HG02943 (cell line): Measurements from ENCODE around the gene RABEP2.

Source experiments
- ATAC-seq: cut with Tn5 transposase; IDR thresholded peaks from one replicate; pipeline ENCODE4 v1.9.1; 2021; ENCODE audit warnings: mild to moderate bottlenecking, low read depth, moderate library complexity; ENCODE audit not compliant: unreplicated experiment

RABEP2 gene

GRCh38 chr16:28859326-28859725 lies 65.7 kb downstream of the RABEP2 start:
- ATAC-seq: no peak

- ATAC-seq: no peak
Measured at GRCh38 chr16:28858421-28858820, 66.6 kb downstream of the RABEP2 start.
